Cardiac fibroblast (primary cell): ENCODE measurements around the gene SND1.

Experiments
- DNase-seq, 2 donors: peaks; one replicate each; pipeline versions ENCODE4 v3.0.0 to v3.0.0-alpha.2; 2010; ENCODE audit warnings: low read depth in 2 of 2
- H3K4me3 ChIP-seq, 2 donors: replicated peaks in 1 of 2; 1 replicate in 1 of 2; 2 replicates in 1 of 2; pipeline ENCODE4 v1.5.1; 2011; ENCODE audit warnings: low read depth in 2 of 2, low read length in 2 of 2, mild to moderate bottlenecking in 2 of 2, moderate library complexity in 1 of 2
- CTCF ChIP-seq: IDR thresholded peaks from one replicate; pipeline ENCODE4 v1.5.1; 2011; ENCODE audit warnings: low read depth, mild to moderate bottlenecking, low read length, inconsistent platforms

The SND1 gene

GRCh38 chr7:128053023-128053422, 401.0 kb downstream of the SND1 start:
- TF ChIP-seq CTCF: no peak
- H3K4me3 ChIP-seq: no peak overlapping the region
- DNase-seq: peak; percentile 53 to 68

- no peak for TF ChIP-seq CTCF
- DNase-seq: no peak
- no peak overlapping the region for H3K4me3 ChIP-seq
Measured at GRCh38 chr7:128053991-128054390, 402.0 kb downstream of the SND1 start.

GRCh38 chr7:128054511-128054910, 402.5 kb downstream of the SND1 start:
- TF ChIP-seq CTCF: no peak

GRCh38 chr7:128055637-128056036, 403.6 kb downstream of the SND1 start:
- no peak overlapping the region for H3K4me3 ChIP-seq
- no peak for TF ChIP-seq CTCF
- no peak for DNase-seq

More at GRCh38 chr7:128054511-128054910, 402.5 kb downstream of the SND1 start:
- no peak for DNase-seq
- H3K4me3 ChIP-seq: no peak overlapping the region

- H3K4me3 ChIP-seq: no peak overlapping the region
- DNase-seq: peak; percentile 83 to 86
- TF ChIP-seq CTCF: no peak
Measured at GRCh38 chr7:128056901-128057300, 404.9 kb downstream of the SND1 start.

- no peak for DNase-seq
- no peak overlapping the region for H3K4me3 ChIP-seq
- no peak for TF ChIP-seq CTCF
Measured at GRCh38 chr7:128057909-128058308, 405.9 kb downstream of the SND1 start.

GRCh38 chr7:128059143-128059988, 407.4 kb downstream of the SND1 start:
- H3K4me3 ChIP-seq: no peak overlapping the region
- no peak for TF ChIP-seq CTCF
- DNase-seq: peak in 1 of 2 donors; percentile 16
